K562 (cell line): ENCODE measurements around the gene OR1E1. TPM values are rescaled to one million over a fixed set of nuclear protein-coding genes. Genes with fewer than 3 reads are reported as not detected.

ENCODE experiments used
- ATAC-seq: fragments of 200-7000 bp; cut with Tn5 transposase; 3 replicates; pipeline ENCODE4 v1.9.1; 2020; ENCODE audit warnings: moderate library complexity
- BruUV-seq: library from RNA; stranded (reverse); fragments of 400-500 nt; replicated peaks from 2 replicates; lab custom pipeline; 2021; lab: Mats Ljungman, UMichigan
- CTCF ChIA-PET: fragments of 300-600 bp; formaldehyde crosslinking; extraction: SDS; loops from one replicate; lab custom pipeline; 2021; ENCODE audit warnings: low intra/inter-chr PET ratio; lab: Yijun Ruan, JAX
- POLR2A ChIA-PET: fragments of 300-600, 350-650 bp; sonication (Branson Sonifier 250); formaldehyde crosslinking; extraction: SDS; loops from one replicate; lab custom pipeline; 2021; ENCODE audit warnings: antibody characterized with exemption, inconsistent platforms; lab: Yijun Ruan, JAX
- DNase-seq, 4 experiments: peaks; one replicate each; pipeline versions ENCODE4 v3.0.0 to v3.0.0-alpha.2; 2011 to 2018; ENCODE audit warnings: low spot score in 3 of 4, mixed read lengths in 3 of 4; ENCODE audit errors: extremely low read depth in 1 of 4
- FAIRE-seq: peaks from 2 replicates; lab custom pipeline; 2011; peaks lifted over from hg19 to GRCh38; lab: Jason Lieb, UNC
- H2AFZ ChIP-seq: 2 replicates; pipeline ENCODE4 v1.6.0; 2011; ENCODE audit warnings: low read depth, low read length, control low read depth, inconsistent platforms
- H3K27ac ChIP-seq: fragments of 200-600 bp; 3 replicates; pipeline ENCODE4 v1.8.0; 2011; ENCODE audit warnings: low read depth, mild to moderate bottlenecking, control low read depth, inconsistent platforms, low read length, moderate library complexity, mixed read lengths; ENCODE audit errors: extremely low read depth
- H3K27me3 ChIP-seq, 2 experiments: fragments of 300-600 bp in 1 of 2; 2 replicates in 1 of 2; 3 replicates in 1 of 2; pipeline versions ENCODE4 v1.6.0 to v1.8.0; 2011; ENCODE audit warnings: inconsistent platforms in 2 of 2, low read length in 2 of 2, mild to moderate bottlenecking in 1 of 2, mixed read lengths in 1 of 2, moderate library complexity in 1 of 2; ENCODE audit not compliant: control insufficient read depth in 2 of 2, insufficient read depth in 2 of 2
- H3K36me3 ChIP-seq: fragments of 300-600 bp; 3 replicates; pipeline ENCODE4 v1.8.0; 2011; ENCODE audit warnings: mild to moderate bottlenecking, low read length, inconsistent platforms; ENCODE audit not compliant: control insufficient read depth, insufficient read depth
- H3K4me1 ChIP-seq, 2 experiments: fragments of 200-600 bp in 1 of 2; replicated peaks in 1 of 2; 2 replicates in 1 of 2; 3 replicates in 1 of 2; pipeline versions ENCODE4 v1.5.1 to v1.8.0; 2011; ENCODE audit warnings: inconsistent platforms in 2 of 2, low read length in 2 of 2, mild to moderate bottlenecking in 1 of 2, mixed read lengths in 1 of 2, moderate library complexity in 1 of 2; ENCODE audit not compliant: control insufficient read depth in 2 of 2, insufficient read depth in 2 of 2
- H3K4me2 ChIP-seq: 2 replicates; pipeline ENCODE4 v1.6.1; 2011; ENCODE audit warnings: low read length, control low read depth, inconsistent platforms, mixed read lengths; ENCODE audit not compliant: insufficient read depth
- H3K4me3 ChIP-seq: fragments of 200-600 bp; sonication (generic), shearing (Covaris generic); 2 replicates; pipeline ENCODE4 v1.5.1; 2016; ENCODE audit warnings: control low read depth, inconsistent platforms
- H3K79me2 ChIP-seq: fragments of 200-600 bp; 3 replicates; pipeline ENCODE4 v1.8.0; 2011; ENCODE audit warnings: low read length, inconsistent platforms; ENCODE audit not compliant: control insufficient read depth, insufficient read depth
- H3K9ac ChIP-seq, 2 experiments: 2 replicates each; pipeline versions ENCODE4 v1.6.0 to v1.6.1; 2011; ENCODE audit warnings: low read depth in 2 of 2, low read length in 2 of 2, control low read depth in 1 of 2, inconsistent platforms in 1 of 2, mild to moderate bottlenecking in 1 of 2, mixed read lengths in 1 of 2; ENCODE audit not compliant: insufficient read depth in 1 of 2
- H3K9me1 ChIP-seq: one replicate; pipeline ENCODE4 v1.6.0; 2011; ENCODE audit warnings: inconsistent platforms, mild to moderate bottlenecking, low read length, moderate library complexity; ENCODE audit not compliant: control insufficient read depth, insufficient read depth
- H3K9me3 ChIP-seq: replicated peaks from 2 replicates; pipeline ENCODE4 v1.5.1; 2011; ENCODE audit warnings: low read depth, low read length, inconsistent platforms; ENCODE audit not compliant: control insufficient read depth, insufficient read depth
- H4K20me1 ChIP-seq: replicated peaks from 2 replicates; pipeline ENCODE4 v1.6.1; 2011; ENCODE audit warnings: low read length, inconsistent platforms, mixed read lengths; ENCODE audit not compliant: control insufficient read depth, insufficient read depth
- BCOR ChIP-seq: fragments of 450-650 bp; IDR thresholded peaks from 2 replicates; pipeline ENCODE4 v1.6.1; 2016
- HDGF ChIP-seq: fragments of 450-650 bp; IDR thresholded peaks from 2 replicates; pipeline ENCODE4 v1.6.1; 2016
- MTF1 ChIP-seq: fragments of 250-450 bp; sonication (Bioruptor Pico); IDR thresholded peaks from 2 replicates; pipeline ENCODE4 v1.9.0; 2021; ENCODE audit warnings: moderate library complexity, mild to moderate bottlenecking, inconsistent platforms, borderline replicate concordance
- SMARCE1 ChIP-seq: fragments of 450-650 bp; IDR thresholded peaks from 2 replicates; pipeline ENCODE4 v1.7.1; 2016; ENCODE audit warnings: mild to moderate bottlenecking
- SRSF1 ChIP-seq: fragments of 200-400 bp; formaldehyde crosslinking; IDR thresholded peaks from 2 replicates; pipeline ENCODE4 v1.6.1; 2017; ENCODE audit warnings: mild to moderate bottlenecking, low read depth, low read length, moderate library complexity
- ZSCAN32 ChIP-seq: fragments of 450-650 bp; formaldehyde crosslinking; IDR thresholded peaks from 2 replicates; pipeline ENCODE4 v1.4.0; 2020; ENCODE audit warnings: mild to moderate bottlenecking, moderate library complexity
- WGBS: fragments of 100-300 bp; shearing (Covaris generic); methylation state at CpG from one replicate; pipeline ENCODE4 v1.1.6; 2016; ENCODE audit warnings: low coverage, mixed read lengths; ENCODE audit not compliant: insufficient coverage; ENCODE audit errors: missing lambda C conversion rate; 5-methylcytosine and 5-hydroxymethylcytosine counted together
- in situ Hi-C: fragments of 300-500 bp; cut with MboI; formaldehyde crosslinking; loops from 4 replicates; pipeline ENCODE4 v1.15.0; 2018; ENCODE audit warnings: inconsistent platforms, mixed read lengths
- intact Hi-C: fragments of 100-400 bp; cut with micrococcal nuclease; formaldehyde crosslinking; loops from 2 replicates; pipeline ENCODE4 v1.14.2; 2022
- polyA plus RNA-seq, 8 experiments: library from polyadenylated mRNA; depleted of rRNA in 4 of 8; stranded (reverse) in 5 of 8; unstranded in 3 of 8; fragments of >200 nt; fragmentation: Nextera tagmentation in 2 of 8; fragmentation: Illumina TruSeq in 1 of 8; extraction: Ambion mirVana in 2 of 8; extraction: Trizol in 1 of 8; gene quantifications; 2 replicates each; pipeline versions ENCODE4 v1.2.1 to v1.2.3, GENCODE V29; 2011 to 2014; ENCODE audit warnings: inconsistent platforms in 1 of 8, missing spikeins in 1 of 8
- total RNA-seq, 7 experiments: library from RNA; depleted of rRNA in 6 of 7; stranded (reverse); fragments of >200 nt in 6 of 7; fragmentation: Illumina TruSeq in 2 of 7; extraction: Trizol in 2 of 7; gene quantifications; 2 replicates each; pipeline versions ENCODE4 v1.2.1 to v1.2.3, GENCODE V29; 2011 to 2021; ENCODE audit warnings: low replicate concordance in 1 of 7
- TF ChIP-seq, protein P1 (sequence below), 2 experiments: fragments of 450-650 bp; formaldehyde crosslinking in 1 of 2; IDR thresholded peaks; 2 replicates each; pipeline versions ENCODE4 v1.4.0 to v1.6.1; 2014 to 2020; ENCODE audit warnings: mild to moderate bottlenecking in 2 of 2, borderline replicate concordance in 1 of 2, low read depth in 1 of 2

The OR1E1 gene
- total and polyA plus RNA-seq, 9 of the 15 experiments (the other 6 are each of a cell fraction or from before 2014, with no cell fraction given) = not detected

DNA sequence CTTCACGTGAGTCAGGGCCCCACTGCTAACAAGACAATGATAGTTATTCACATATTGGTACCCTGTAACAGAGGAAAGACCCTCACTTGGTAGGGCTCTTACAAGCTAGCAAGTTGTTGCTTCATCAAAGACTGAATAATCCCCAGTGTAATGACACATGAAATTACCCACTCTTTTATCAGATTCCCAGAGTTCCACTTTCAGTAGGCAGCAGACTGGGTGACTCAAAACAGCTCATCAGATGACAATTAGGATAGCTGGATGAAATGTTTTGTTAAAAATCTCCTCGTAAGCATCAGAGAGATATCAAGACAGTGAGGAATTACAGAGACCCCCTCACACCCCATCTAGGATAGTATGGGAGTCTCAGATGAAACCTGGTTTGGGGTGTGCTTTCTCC, 42.2 kb upstream of the OR1E1 start:
- BruUV-seq = no TSS peak
- no peaks in the 10 kb centered on the region for H3K9me1 ChIP-seq
- no peaks in the 10 kb centered on the region for H3K9me3 ChIP-seq
- no peak overlapping the region for H3K4me2 ChIP-seq
- no peak overlapping the region for H3K27ac ChIP-seq
- in situ Hi-C loops = no loop called here
- H3K9ac ChIP-seq = no peak overlapping the region
- DNase-seq (no peak), FAIRE-seq (no peak), ATAC-seq (no peak)
- ChIA-PET POLR2A (no interaction called here), CTCF (no interaction called here)
- WGBS = 0% methylated on average over 2 of the region's 2 CpGs
- intact Hi-C loops = no loop called here
- no peaks in the 10 kb centered on the region for H3K79me2 ChIP-seq
- no peak for TF ChIP-seq MTF1 (CRISPR knock-in tag)
- TF ChIP-seq ZSCAN32 (CRISPR knock-in tag) = no peak
- no peak for TF ChIP-seq HDGF
- no peak for TF ChIP-seq BCOR
- no peak for TF ChIP-seq SRSF1
- TF ChIP-seq, protein P1, sequence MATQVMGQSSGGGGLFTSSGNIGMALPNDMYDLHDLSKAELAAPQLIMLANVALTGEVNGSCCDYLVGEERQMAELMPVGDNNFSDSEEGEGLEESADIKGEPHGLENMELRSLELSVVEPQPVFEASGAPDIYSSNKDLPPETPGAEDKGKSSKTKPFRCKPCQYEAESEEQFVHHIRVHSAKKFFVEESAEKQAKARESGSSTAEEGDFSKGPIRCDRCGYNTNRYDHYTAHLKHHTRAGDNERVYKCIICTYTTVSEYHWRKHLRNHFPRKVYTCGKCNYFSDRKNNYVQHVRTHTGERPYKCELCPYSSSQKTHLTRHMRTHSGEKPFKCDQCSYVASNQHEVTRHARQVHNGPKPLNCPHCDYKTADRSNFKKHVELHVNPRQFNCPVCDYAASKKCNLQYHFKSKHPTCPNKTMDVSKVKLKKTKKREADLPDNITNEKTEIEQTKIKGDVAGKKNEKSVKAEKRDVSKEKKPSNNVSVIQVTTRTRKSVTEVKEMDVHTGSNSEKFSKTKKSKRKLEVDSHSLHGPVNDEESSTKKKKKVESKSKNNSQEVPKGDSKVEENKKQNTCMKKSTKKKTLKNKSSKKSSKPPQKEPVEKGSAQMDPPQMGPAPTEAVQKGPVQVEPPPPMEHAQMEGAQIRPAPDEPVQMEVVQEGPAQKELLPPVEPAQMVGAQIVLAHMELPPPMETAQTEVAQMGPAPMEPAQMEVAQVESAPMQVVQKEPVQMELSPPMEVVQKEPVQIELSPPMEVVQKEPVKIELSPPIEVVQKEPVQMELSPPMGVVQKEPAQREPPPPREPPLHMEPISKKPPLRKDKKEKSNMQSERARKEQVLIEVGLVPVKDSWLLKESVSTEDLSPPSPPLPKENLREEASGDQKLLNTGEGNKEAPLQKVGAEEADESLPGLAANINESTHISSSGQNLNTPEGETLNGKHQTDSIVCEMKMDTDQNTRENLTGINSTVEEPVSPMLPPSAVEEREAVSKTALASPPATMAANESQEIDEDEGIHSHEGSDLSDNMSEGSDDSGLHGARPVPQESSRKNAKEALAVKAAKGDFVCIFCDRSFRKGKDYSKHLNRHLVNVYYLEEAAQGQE (IDR thresholded peaks at IDR 0.05; ENCODE audit: borderline replicate concordance) = no peak
- TF ChIP-seq, protein P1 (CRISPR knock-in tag; IDR thresholded peaks at IDR 0.05; ENCODE audit: low read depth) = no peak
- no peak for TF ChIP-seq SMARCE1
- no peak overlapping the region for H3K4me3 ChIP-seq
- no peaks in the 10 kb centered on the region for H4K20me1 ChIP-seq
- no peaks in the 10 kb centered on the region for H3K36me3 ChIP-seq
- H3K27me3 ChIP-seq = no peaks in the 10 kb centered on the region
- H3K4me1 ChIP-seq = no peaks in the 10 kb centered on the region
- no peak overlapping the region for H2AFZ ChIP-seq
